Measurements from ENCODE around the gene DCAF10.
"Not testable (repeated sequence)": the region's sequence is repeated elsewhere in the genome, so short reads cannot be mapped to it uniquely, and the experiment has no call there.

The DCAF10 gene, protein sequence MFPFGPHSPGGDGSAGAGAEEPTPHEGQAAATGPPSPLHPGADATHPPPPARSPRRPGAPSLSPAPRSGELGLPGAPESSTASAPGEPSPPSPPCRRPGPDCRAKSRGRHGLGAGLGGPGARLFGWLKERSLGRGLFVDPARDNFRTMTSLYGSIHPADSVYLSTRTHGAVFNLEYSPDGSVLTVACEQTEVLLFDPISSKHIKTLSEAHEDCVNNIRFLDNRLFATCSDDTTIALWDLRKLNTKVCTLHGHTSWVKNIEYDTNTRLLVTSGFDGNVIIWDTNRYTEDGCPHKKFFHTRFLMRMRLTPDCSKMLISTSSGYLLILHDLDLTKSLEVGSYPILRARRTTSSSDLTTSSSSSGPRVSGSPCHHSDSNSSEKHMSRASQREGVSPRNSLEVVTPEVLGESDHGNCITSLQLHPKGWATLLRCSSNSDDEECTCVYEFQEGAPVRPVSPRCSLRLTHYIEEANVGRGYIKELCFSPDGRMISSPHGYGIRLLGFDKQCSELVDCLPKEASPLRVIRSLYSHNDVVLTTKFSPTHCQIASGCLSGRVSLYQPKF

DNA sequence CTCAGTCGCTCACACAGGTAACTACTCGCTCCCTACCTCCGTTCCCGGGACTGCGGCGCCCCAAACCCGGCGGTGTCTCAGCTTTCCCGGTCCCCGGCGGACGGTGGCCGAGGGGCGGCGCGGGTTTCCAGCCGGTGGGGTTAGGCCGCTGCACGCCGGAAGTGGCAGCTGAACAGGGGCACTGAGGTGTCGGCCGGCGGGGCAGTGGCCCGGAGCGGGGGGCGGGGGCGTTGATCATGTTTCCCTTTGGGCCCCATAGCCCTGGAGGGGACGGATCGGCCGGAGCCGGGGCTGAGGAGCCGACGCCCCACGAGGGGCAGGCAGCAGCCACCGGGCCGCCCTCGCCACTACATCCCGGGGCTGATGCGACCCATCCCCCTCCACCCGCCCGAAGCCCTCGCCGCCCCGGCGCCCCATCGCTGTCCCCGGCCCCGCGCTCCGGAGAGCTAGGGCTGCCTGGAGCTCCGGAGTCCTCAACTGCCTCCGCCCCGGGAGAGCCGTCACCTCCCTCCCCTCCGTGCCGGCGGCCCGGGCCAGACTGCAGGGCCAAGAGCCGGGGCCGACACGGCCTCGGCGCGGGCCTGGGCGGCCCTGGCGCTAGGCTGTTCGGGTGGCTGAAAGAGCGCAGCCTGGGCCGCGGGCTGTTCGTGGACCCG is at the start of gene DCAF10:
TSS of gene DCAF10 (plus strand) at position 167 of the 656 bp plus-strand sequence. CDS start at position 237, 70 bp downstream.
- Histone ChIP-seq H3K9ac (ENCODE audit: low read length) (peak within 1 kb of the TSS; percentile 69), H3K27ac (ENCODE audit: low read depth, low read length) (peak within 1 kb of the TSS; percentile 86), H3K36me3 (ENCODE audit: control insufficient read depth, insufficient read depth, low read length) (no peaks in the 10 kb centered on the region), H3K4me1 (ENCODE audit: control insufficient read depth, insufficient read depth, low read length) (peaks cover 12% of the 10 kb centered on the region), H3K4me3 (ENCODE audit: low read length) (peak within 1 kb of the TSS; percentile 98), H3K27me3 (ENCODE audit: control insufficient read depth, insufficient read depth, low read length) (no peaks in the 10 kb centered on the region)

DNA sequence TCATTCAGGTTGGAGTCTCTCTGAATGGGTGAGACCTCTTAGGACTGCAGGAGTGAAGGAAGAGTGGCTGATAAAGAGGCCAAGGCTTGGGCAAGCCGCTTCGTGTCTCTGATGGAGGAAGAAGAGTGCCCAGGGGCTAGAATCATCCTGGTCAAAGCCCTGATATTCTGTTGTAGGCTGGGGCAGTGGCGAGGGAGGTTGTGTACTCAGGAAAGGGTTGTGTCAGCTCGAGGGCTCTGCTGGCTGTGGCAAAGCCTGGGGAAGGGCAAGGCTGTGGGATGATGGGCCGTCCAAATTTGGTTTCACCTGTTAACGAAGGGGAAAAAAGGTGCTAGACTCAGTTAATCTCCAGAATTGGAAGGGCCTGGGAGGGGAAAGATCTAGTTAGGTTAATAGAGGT is 49.4 kb upstream of the DCAF10 start:
- H3K27me3 ChIP-seq (ENCODE audit: control insufficient read depth, insufficient read depth, low read length): no peaks in the 10 kb centered on the region
- H3K36me3 ChIP-seq (ENCODE audit: control insufficient read depth, insufficient read depth, low read length): no peaks in the 10 kb centered on the region

DNA sequence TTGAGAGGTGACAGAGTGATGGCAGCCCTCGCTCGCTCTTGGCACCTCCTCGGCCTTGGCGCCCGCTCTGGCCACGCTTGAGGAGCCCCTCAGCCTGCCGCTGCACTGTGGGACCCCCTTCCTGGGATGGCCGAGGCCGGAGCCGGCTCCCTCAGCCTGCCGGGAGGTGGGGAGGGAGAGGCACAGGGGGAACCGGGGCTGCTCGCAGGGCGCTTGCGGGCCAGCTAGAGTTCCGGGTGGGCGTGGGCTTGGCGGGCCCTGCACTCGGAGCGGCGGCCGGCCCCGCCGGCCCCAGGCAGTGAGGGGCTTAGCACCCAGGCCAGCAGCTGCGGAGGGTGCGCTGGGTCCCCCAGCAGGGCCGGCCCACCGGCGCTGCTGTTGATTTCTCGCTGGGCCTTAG is 48.9 kb upstream of the DCAF10 start:
- H3K4me1 ChIP-seq (ENCODE audit: control insufficient read depth, insufficient read depth, low read length); H3K4me3 ChIP-seq (ENCODE audit: low read length); H3K9ac ChIP-seq (ENCODE audit: low read length); H3K27me3 ChIP-seq (ENCODE audit: control insufficient read depth, insufficient read depth, low read length); H3K36me3 ChIP-seq (ENCODE audit: control insufficient read depth, insufficient read depth, low read length); H3K27ac ChIP-seq (ENCODE audit: low read depth, low read length): not testable (repeated sequence)

More for the DNA sequence above, 49.4 kb upstream of the DCAF10 start:
- Histone ChIP-seq H3K4me3 (ENCODE audit: low read length) (no peak overlapping the region), H3K9ac (ENCODE audit: low read length) (no peak overlapping the region), H3K4me1 (ENCODE audit: control insufficient read depth, insufficient read depth, low read length) (peaks cover 6% of the 10 kb centered on the region), H3K27ac (ENCODE audit: low read depth, low read length) (no peak overlapping the region)

DNA sequence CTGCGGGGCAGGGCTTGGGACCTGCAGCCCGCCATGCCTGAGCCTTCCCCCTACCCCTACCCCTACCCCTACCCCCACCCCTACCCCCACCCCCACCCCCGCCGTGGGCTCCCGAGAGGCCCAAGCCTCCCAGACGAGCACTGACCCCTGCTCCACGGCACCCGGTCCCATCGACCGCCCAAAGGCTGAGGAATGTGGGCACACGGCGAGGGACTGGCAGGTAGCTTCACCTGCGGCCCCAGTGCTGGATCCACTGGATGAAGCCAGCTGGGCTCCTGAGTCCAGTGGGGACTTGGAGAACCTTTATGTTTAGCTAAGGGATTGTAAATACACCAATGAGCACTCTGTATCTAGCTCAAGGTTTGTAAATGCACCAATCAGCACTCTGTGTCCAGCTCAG is 48.5 kb upstream of the DCAF10 start:
- not testable (repeated sequence) for H3K4me3 ChIP-seq (ENCODE audit: low read length); H3K27ac ChIP-seq (ENCODE audit: low read depth, low read length); H3K27me3 ChIP-seq (ENCODE audit: control insufficient read depth, insufficient read depth, low read length); H3K36me3 ChIP-seq (ENCODE audit: control insufficient read depth, insufficient read depth, low read length); H3K4me1 ChIP-seq (ENCODE audit: control insufficient read depth, insufficient read depth, low read length); H3K9ac ChIP-seq (ENCODE audit: low read length)

DNA sequence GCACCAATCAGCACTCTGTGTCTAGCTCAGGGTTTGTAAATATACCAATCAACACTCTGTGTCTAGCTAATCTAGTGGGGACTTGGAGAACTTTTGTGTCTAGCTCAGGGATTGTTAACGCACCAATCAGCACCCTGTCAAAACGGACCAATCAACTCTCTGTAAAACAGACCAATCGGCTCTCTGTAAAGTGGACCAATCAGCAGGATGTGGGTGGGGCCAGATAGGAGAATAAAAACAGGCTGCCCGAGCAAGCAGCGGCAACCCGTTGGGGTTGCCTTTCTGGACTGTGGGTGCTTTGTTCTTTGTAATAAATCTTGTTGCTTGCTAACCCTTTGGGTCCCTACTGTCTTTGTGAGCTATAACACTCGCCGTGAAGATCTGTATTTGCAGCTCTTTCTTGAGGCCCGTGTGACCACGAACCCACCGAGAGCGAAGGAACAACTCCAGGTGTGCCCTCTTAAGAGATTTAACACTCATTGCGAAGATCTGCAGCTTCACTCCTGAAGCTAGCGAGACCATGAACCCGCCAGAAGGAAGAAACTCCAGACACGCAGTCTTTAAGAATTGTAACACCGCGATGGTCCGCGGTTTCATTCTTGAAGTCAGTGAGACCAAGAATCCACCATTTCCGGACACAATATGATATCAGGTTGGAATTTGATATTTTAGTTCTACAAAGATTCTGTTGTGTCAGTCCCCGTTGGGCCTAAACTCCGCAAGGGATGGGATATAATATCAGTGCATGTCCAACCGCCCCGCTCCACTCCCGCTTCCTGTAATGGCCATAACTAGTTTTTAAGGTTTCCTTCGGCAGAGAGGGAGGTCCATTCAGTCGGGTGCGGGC is 47.7 kb upstream of the DCAF10 start:
- Histone ChIP-seq H3K4me1 (ENCODE audit: control insufficient read depth, insufficient read depth, low read length) (peaks cover 6% of the 10 kb centered on the region), H3K4me3 (ENCODE audit: low read length) (peak overlapping the region; percentile 97), H3K36me3 (ENCODE audit: control insufficient read depth, insufficient read depth, low read length) (no peaks in the 10 kb centered on the region), H3K27me3 (ENCODE audit: control insufficient read depth, insufficient read depth, low read length) (no peaks in the 10 kb centered on the region), H3K27ac (ENCODE audit: low read depth, low read length) (peak overlapping the region; percentile 45), H3K9ac (ENCODE audit: low read length) (no peak overlapping the region)

DNA sequence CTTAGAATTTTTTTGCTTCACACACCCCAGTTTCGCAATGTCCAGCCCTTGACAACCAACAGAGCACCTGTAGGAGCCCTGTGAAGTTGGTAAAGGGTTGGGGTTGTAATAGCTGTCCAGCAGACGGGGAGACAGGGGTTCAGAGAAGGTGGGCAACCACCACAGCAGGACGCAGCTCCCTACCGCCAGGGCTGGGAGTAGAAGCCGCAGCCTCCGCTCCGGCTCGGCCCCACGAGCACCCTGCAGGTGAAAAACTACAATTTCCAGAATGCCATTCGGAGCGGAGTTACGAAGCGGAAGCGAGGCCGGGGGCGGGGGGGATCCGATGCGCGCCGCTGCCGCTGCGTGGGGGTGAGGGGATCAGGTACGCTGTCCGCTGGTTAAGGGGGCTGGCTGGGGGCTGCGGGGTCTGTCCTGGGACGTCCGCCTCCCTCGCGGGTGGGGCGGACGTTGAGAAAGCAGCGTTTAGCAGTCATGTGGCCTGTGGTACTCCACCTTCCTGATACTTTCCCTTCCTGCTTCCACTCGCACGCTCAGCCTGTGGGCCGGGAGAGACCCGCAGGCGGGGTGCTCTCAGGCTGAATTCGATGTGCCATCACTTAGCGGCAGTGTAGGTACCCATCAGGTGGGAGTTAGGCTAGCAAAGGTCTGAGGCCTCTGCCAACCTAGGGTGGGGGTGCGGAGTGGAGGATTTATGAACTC is 47.0 kb upstream of the DCAF10 start, which contains the start of gene TRMT10B:
TSS of gene TRMT10B (plus strand) at position 317 of the 702 bp plus-strand sequence. CDS start 8,127 bp downstream, outside the sequence.
- Histone ChIP-seq H3K4me1 (ENCODE audit: control insufficient read depth, insufficient read depth, low read length) (peaks cover 6% of the 10 kb centered on the region), H3K36me3 (ENCODE audit: control insufficient read depth, insufficient read depth, low read length) (no peaks in the 10 kb centered on the region), H3K27me3 (ENCODE audit: control insufficient read depth, insufficient read depth, low read length) (no peaks in the 10 kb centered on the region), H3K9ac (ENCODE audit: low read length) (peak within 1 kb of the TSS; percentile 93), H3K27ac (ENCODE audit: low read depth, low read length) (peak within 1 kb of the TSS; percentile 45), H3K4me3 (ENCODE audit: low read length) (peak within 1 kb of the TSS; percentile 97)

DNA sequence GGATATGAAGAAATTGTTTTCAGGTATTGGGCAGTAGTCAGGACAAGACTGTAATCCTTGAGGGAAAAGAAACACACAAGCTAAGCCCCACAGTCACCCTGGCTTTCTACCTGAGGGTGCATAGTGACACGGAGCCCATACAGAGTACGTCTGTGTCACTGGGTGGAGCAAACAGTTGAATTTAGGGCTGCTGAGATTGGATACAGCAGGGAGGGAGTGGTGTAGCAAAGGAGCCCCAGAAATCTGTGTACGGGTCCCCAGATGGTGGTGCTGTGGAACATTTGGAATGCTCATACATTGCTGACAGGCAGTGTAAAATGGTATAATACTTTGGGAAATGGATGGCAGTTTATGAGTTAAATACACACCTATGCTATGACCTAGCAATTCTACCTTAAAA is 41.9 kb upstream of the DCAF10 start:
- H3K9ac ChIP-seq (ENCODE audit: low read length): no peak overlapping the region
- H3K27me3 ChIP-seq (ENCODE audit: control insufficient read depth, insufficient read depth, low read length): no peaks in the 10 kb centered on the region
- no peaks in the 10 kb centered on the region for H3K36me3 ChIP-seq (ENCODE audit: control insufficient read depth, insufficient read depth, low read length)
- no peak overlapping the region for H3K27ac ChIP-seq (ENCODE audit: low read depth, low read length)
- no peak overlapping the region for H3K4me3 ChIP-seq (ENCODE audit: low read length)
- peaks cover 6% of the 10 kb centered on the region for H3K4me1 ChIP-seq (ENCODE audit: control insufficient read depth, insufficient read depth, low read length)

DNA sequence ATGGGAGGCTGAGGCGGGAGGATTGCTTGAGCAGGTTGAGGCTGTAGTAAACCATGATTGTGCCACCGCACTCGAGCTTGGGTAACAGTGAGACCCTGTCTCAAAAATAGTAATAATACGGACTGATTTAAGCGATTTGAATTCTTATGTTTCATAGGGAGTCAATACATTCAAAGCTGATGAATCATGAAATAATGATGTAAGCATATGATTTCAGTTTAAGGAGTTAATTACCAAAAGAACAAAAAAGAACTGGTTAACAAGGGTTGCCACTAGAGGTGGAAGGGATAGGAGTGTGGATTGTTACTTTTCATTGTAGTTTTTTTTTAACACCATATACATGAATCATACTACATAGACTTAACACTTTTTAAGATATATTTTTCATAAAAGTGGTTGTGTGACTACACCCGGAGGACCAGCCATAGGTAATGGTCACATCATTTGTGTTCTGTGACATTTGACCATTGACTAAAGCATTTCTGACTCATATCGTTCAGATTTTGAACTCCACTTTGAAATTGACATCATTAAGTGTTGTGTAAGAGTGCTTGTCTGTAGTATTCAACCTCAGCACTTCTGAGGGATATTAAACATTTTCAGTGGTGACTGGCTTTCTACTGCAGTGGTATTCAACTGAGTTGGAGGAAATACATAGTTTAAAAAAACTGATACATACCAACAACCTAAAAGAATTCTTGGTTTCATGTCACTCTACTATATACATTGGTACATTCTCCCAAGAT is 40.0 kb upstream of the DCAF10 start:
- H3K27ac ChIP-seq (ENCODE audit: low read depth, low read length): no peak overlapping the region
- no peaks in the 10 kb centered on the region for H3K4me1 ChIP-seq (ENCODE audit: control insufficient read depth, insufficient read depth, low read length)
- no peaks in the 10 kb centered on the region for H3K36me3 ChIP-seq (ENCODE audit: control insufficient read depth, insufficient read depth, low read length)

DNA sequence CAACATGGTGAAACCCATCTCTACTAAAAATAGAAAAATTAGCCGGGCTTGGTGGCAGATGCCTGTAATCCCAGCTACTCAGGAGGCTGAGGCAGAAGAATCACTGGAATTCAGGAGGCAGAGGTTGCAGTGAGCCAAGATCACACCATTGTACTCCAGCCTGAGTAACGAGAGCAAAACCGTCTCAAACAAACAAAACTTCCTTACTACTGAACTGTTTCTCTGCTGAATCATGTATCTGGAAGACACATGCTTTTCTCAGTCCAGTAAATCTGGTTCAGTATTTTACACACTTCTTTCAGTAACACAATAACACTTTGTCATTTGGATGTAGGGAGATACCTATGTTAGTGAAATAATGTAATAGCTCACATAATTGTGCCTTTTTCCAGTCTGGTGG is 39.1 kb upstream of the DCAF10 start:
- H3K36me3 ChIP-seq (ENCODE audit: control insufficient read depth, insufficient read depth, low read length): no peaks in the 10 kb centered on the region
- H3K4me1 ChIP-seq (ENCODE audit: control insufficient read depth, insufficient read depth, low read length): no peaks in the 10 kb centered on the region
- no peak overlapping the region for H3K27ac ChIP-seq (ENCODE audit: low read depth, low read length)
- no peak overlapping the region for H3K4me3 ChIP-seq (ENCODE audit: low read length)
- H3K27me3 ChIP-seq (ENCODE audit: control insufficient read depth, insufficient read depth, low read length): no peaks in the 10 kb centered on the region
- no peak overlapping the region for H3K9ac ChIP-seq (ENCODE audit: low read length)

More for the DNA sequence above, 40.0 kb upstream of the DCAF10 start:
- H3K9ac ChIP-seq (ENCODE audit: low read length): no peak overlapping the region
- H3K27me3 ChIP-seq (ENCODE audit: control insufficient read depth, insufficient read depth, low read length): no peaks in the 10 kb centered on the region
- no peak overlapping the region for H3K4me3 ChIP-seq (ENCODE audit: low read length)

DNA sequence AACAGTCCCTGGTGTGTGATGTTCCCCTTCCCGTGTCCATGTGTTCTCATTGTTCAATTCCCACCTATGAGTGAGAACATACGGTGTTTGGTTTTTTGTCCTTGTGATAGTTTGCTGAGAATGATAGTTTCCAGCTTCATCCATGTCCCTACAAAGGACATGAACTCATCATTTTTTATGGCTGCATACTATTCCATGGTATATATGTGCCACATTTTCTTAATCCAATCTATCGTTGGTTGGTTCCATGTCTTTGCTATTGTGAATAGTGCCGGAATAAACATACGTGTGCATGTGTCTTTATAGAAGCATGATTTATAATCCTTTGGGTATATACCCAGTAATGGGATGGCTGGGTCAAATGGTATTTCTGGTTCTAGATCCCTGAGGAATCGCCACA is 35.3 kb upstream of the DCAF10 start:
- H3K27me3 ChIP-seq (ENCODE audit: control insufficient read depth, insufficient read depth, low read length); H3K4me1 ChIP-seq (ENCODE audit: control insufficient read depth, insufficient read depth, low read length); H3K36me3 ChIP-seq (ENCODE audit: control insufficient read depth, insufficient read depth, low read length); H3K4me3 ChIP-seq (ENCODE audit: low read length); H3K9ac ChIP-seq (ENCODE audit: low read length); H3K27ac ChIP-seq (ENCODE audit: low read depth, low read length): not testable (repeated sequence)

DNA sequence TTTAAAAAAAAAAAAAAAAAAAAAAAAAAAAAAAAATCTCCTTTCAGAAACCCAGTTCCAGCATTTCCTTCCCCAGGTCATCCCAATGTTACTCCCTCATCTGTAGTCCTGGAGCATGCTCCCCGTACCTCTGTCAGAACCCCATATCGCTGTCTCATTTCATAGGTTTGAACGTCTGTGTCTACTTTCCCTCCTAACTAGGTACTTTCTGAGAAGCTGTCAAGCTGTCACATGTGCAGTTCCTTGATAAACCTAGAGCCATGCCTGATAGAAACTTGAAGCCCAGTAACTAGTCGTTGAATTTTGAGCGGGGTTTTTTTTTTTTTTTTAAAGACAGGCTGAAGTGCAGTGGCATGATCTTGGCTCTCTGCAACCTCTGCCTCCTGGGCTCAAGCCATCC is 31.3 kb upstream of the DCAF10 start:
- no peak overlapping the region for H3K27ac ChIP-seq (ENCODE audit: low read depth, low read length)
- H3K27me3 ChIP-seq (ENCODE audit: control insufficient read depth, insufficient read depth, low read length): no peaks in the 10 kb centered on the region
- H3K4me3 ChIP-seq (ENCODE audit: low read length): no peak overlapping the region
- no peaks in the 10 kb centered on the region for H3K4me1 ChIP-seq (ENCODE audit: control insufficient read depth, insufficient read depth, low read length)
- H3K9ac ChIP-seq (ENCODE audit: low read length): no peak overlapping the region
- H3K36me3 ChIP-seq (ENCODE audit: control insufficient read depth, insufficient read depth, low read length): peaks cover 10% of the 10 kb centered on the region

Measured in rectal smooth muscle tissue (tissue), 1 donor.